HepG2 (cell line): ENCODE measurements around the gene MEX3A. TPM values are rescaled to one million over a fixed set of nuclear protein-coding genes. Genes with fewer than 3 reads are reported as not detected.

Experiments used
- BRD4 ChIP-seq: sonication (generic); formaldehyde crosslinking; IDR thresholded peaks from 2 replicates; pipeline ENCODE4 v1.4.0; 2020; ENCODE audit warnings: missing genetic modification reagents
- ESRRA ChIP-seq: sonication (generic); formaldehyde crosslinking; IDR thresholded peaks from 2 replicates; pipeline ENCODE4 v1.5.1; 2020; ENCODE audit warnings: mild to moderate bottlenecking, low read depth, missing genetic modification reagents
- FLYWCH1 ChIP-seq: sonication (generic); formaldehyde crosslinking; IDR thresholded peaks from 2 replicates; pipeline ENCODE4 v1.8.1; 2023; ENCODE audit warnings: mild to moderate bottlenecking, missing genetic modification reagents
- FOXM1 ChIP-seq: sonication (generic); formaldehyde crosslinking; IDR thresholded peaks from 2 replicates; pipeline ENCODE4 v1.5.0; 2020; ENCODE audit warnings: missing genetic modification reagents
- GPN1 ChIP-seq: sonication (generic); formaldehyde crosslinking; IDR thresholded peaks from 2 replicates; pipeline ENCODE4 v1.5.1; 2020; ENCODE audit warnings: missing genetic modification reagents, borderline replicate concordance
- HIVEP1 ChIP-seq: sonication (generic); formaldehyde crosslinking; IDR thresholded peaks from 2 replicates; pipeline ENCODE4 v1.4.0; 2020; ENCODE audit warnings: mild to moderate bottlenecking, missing genetic modification reagents
- ISL2 ChIP-seq: sonication (generic); formaldehyde crosslinking; IDR thresholded peaks from 2 replicates; pipeline ENCODE4 v1.5.0; 2020; ENCODE audit warnings: missing genetic modification reagents
- PAF1 ChIP-seq: IDR thresholded peaks from 2 replicates; pipeline ENCODE4 v1.6.1; 2016; ENCODE audit warnings: missing genetic modification reagents, missing compliant biosample characterization
- POLR2A ChIP-seq, 2 experiments: IDR thresholded peaks; 2 replicates each; pipeline ENCODE4 v1.6.1; 2011; ENCODE audit warnings: low read depth in 2 of 2, low read length in 2 of 2, mild to moderate bottlenecking in 1 of 2, moderate library complexity in 1 of 2; ENCODE audit not compliant: insufficient read depth in 1 of 2
- PTBP1 ChIP-seq: fragments of 200-400 bp; formaldehyde crosslinking; IDR thresholded peaks from 2 replicates; pipeline ENCODE4 v1.6.1; 2018; ENCODE audit warnings: low read length, low read depth; ENCODE audit not compliant: poor library complexity, severe bottlenecking
- RAD21 ChIP-seq: fragments of 450-650 bp; formaldehyde crosslinking; IDR thresholded peaks from 2 replicates; pipeline ENCODE4 v1.5.0; 2020; ENCODE audit warnings: mild to moderate bottlenecking
- REPIN1 ChIP-seq: sonication (generic); formaldehyde crosslinking; IDR thresholded peaks from 2 replicates; pipeline ENCODE4 v1.8.0; 2022; ENCODE audit warnings: missing genetic modification reagents, low read depth, mild to moderate bottlenecking, borderline replicate concordance
- SETDB1 ChIP-seq: sonication (generic); formaldehyde crosslinking; IDR thresholded peaks from 2 replicates; pipeline ENCODE4 v1.5.1; 2020; ENCODE audit warnings: missing genetic modification reagents, mild to moderate bottlenecking, borderline replicate concordance
- SMAD1 ChIP-seq: sonication (generic); formaldehyde crosslinking; IDR thresholded peaks from 2 replicates; pipeline ENCODE4 v1.4.0; 2020; ENCODE audit warnings: missing genetic modification reagents, low read depth, mild to moderate bottlenecking, borderline replicate concordance
- SRSF4 ChIP-seq: fragments of 200-400 bp; formaldehyde crosslinking; IDR thresholded peaks from one replicate; pipeline ENCODE4 v1.6.1; 2018; ENCODE audit warnings: mild to moderate bottlenecking, low read depth, low read length, moderate library complexity; ENCODE audit not compliant: poor library complexity, severe bottlenecking
- TRIM24 ChIP-seq: sonication (generic); formaldehyde crosslinking; IDR thresholded peaks from 2 replicates; pipeline ENCODE4 v1.8.0; 2022; ENCODE audit warnings: mild to moderate bottlenecking, missing genetic modification reagents
- ZKSCAN1 ChIP-seq: fragments of 150-350 bp; IDR thresholded peaks from 2 replicates; pipeline ENCODE4 v1.6.1; 2014; ENCODE audit warnings: low read length
- ZNF24 ChIP-seq: fragments of 450-650 bp; IDR thresholded peaks from 2 replicates; pipeline ENCODE4 v1.6.1; 2017; ENCODE audit warnings: antibody characterized with exemption, mild to moderate bottlenecking
- ZNF251 ChIP-seq: sonication (generic); formaldehyde crosslinking; IDR thresholded peaks from 2 replicates; pipeline ENCODE4 v1.9.0; 2021; ENCODE audit warnings: mild to moderate bottlenecking, missing genetic modification reagents
- ZNF264 ChIP-seq: sonication (generic); formaldehyde crosslinking; IDR thresholded peaks from 2 replicates; pipeline ENCODE4 v1.4.0; 2020; ENCODE audit warnings: missing genetic modification reagents
- ZNF317 ChIP-seq: sonication (generic); formaldehyde crosslinking; IDR thresholded peaks from 2 replicates; pipeline ENCODE4 v1.5.0; 2020; ENCODE audit warnings: mild to moderate bottlenecking, missing genetic modification reagents
- ZNF547 ChIP-seq: sonication (generic); formaldehyde crosslinking; IDR thresholded peaks from 2 replicates; pipeline ENCODE4 v1.5.1; 2020; ENCODE audit warnings: mild to moderate bottlenecking, missing genetic modification reagents
- ZNF572 ChIP-seq: sonication (generic); formaldehyde crosslinking; IDR thresholded peaks from 2 replicates; pipeline ENCODE4 v1.5.1; 2020; ENCODE audit warnings: mild to moderate bottlenecking, missing genetic modification reagents
- ZNF598 ChIP-seq: sonication (generic); formaldehyde crosslinking; IDR thresholded peaks from 2 replicates; pipeline ENCODE4 v1.5.1; 2020; ENCODE audit warnings: mild to moderate bottlenecking, missing genetic modification reagents, borderline replicate concordance
- ZNF709 ChIP-seq: sonication (generic); formaldehyde crosslinking; IDR thresholded peaks from 2 replicates; pipeline ENCODE4 v1.5.0; 2020; ENCODE audit warnings: mild to moderate bottlenecking, missing genetic modification reagents
- ZNF841 ChIP-seq: sonication (generic); formaldehyde crosslinking; IDR thresholded peaks from 2 replicates; pipeline ENCODE4 v1.8.1; 2023; ENCODE audit warnings: missing genetic modification reagents, borderline replicate concordance
- ZSCAN12 ChIP-seq: sonication (generic); formaldehyde crosslinking; IDR thresholded peaks from 2 replicates; pipeline ENCODE4 v1.9.0; 2021; ENCODE audit warnings: mild to moderate bottlenecking, missing genetic modification reagents
- polyA plus RNA-seq, 8 experiments: library from polyadenylated mRNA; depleted of rRNA in 3 of 8; stranded (reverse) in 7 of 8; unstranded in 1 of 8; fragments of >200 nt; fragmentation: Illumina TruSeq in 4 of 8; extraction: Trizol in 4 of 8; gene quantifications; 2 replicates each; pipeline versions ENCODE4 v1.2.1 to v1.2.3, GENCODE V29; 2011 to 2016; ENCODE audit warnings: low read depth in 4 of 8, missing spikeins in 1 of 8, mixed read lengths in 1 of 8; ENCODE audit not compliant: insufficient read depth in 1 of 8
- total RNA-seq, 5 experiments: library from RNA; depleted of rRNA; stranded (reverse); fragments of >200 nt; fragmentation: Illumina TruSeq; extraction: Trizol; gene quantifications; 2 replicates each; pipeline ENCODE4 v1.2.3, GENCODE V29; 2016; ENCODE audit warnings: low read depth in 1 of 5
- TF ChIP-seq, protein P1 (sequence below): conservative IDR thresholded peaks from 2 replicates; pipeline ENCODE4 v1.6.1; 2018; ENCODE audit warnings: missing genetic modification reagents
- TF ChIP-seq, protein P2 (sequence below): sonication (generic); formaldehyde crosslinking; IDR thresholded peaks from 2 replicates; pipeline ENCODE4 v1.8.1; 2023; ENCODE audit warnings: mild to moderate bottlenecking, moderate library complexity, missing genetic modification reagents
- TF ChIP-seq, protein P3 (sequence below): sonication (generic); formaldehyde crosslinking; IDR thresholded peaks from 2 replicates; pipeline ENCODE4 v1.4.0; 2020; ENCODE audit warnings: missing genetic modification reagents

Gene MEX3A
- total and polyA plus RNA-seq, 2 of the 13 experiments (the other 11 are each of a cell fraction or from before 2014, with no cell fraction given): 7.6 to 9.1 TPM

DNA sequence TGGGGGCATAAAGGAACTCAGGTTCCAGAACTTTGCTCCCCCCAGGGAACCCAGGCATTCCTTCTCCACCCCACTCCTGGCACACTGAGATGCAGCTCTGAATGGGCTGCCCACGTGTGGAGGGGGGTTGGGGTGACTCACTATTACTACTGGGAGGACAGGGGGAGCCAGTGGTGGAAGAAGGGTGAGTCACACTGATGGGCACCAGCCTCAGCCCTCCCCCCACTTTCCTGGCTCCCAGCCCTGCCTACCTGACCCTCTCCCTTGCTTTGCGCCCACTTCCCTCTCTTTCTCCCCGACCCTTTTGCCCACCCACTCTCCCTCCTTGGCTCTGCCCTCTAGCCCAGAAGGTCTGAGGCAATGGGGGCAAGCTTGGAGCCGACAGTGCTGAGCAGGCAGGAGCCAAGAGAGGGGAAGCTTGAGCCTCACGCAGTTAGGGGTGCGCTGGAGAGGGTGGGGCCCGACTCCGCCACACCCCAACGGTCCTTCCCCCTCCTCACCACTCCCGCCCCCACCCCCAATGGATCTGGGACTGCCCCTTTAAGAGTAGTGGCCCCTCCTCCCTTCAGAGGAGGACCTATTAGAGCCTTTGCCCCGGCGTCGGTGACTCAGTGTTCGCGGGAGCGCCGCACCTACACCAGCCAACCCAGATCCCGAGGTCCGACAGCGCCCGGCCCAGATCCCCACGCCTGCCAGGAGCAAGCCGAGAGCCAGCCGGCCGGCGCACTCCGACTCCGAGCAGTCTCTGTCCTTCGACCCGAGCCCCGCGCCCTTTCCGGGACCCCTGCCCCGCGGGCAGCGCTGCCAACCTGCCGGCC is 32.0 kb upstream of the MEX3A start, which contains the start of gene LMNA (continued):
- TF ChIP-seq, protein P1, sequence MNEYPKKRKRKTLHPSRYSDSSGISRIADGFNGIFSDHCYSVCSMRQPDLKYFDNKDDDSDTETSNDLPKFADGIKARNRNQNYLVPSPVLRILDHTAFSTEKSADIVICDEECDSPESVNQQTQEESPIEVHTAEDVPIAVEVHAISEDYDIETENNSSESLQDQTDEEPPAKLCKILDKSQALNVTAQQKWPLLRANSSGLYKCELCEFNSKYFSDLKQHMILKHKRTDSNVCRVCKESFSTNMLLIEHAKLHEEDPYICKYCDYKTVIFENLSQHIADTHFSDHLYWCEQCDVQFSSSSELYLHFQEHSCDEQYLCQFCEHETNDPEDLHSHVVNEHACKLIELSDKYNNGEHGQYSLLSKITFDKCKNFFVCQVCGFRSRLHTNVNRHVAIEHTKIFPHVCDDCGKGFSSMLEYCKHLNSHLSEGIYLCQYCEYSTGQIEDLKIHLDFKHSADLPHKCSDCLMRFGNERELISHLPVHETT (CRISPR knock-in tag): peak; percentile 28; the same call in 1 of the 2 replicates
- no peak for TF ChIP-seq ZNF709 (CRISPR knock-in tag)
- no peak for TF ChIP-seq PAF1
- TF ChIP-seq ZSCAN12 (CRISPR knock-in tag): no peak
- TF ChIP-seq ZNF317 (CRISPR knock-in tag): 0 out of 2 replicates have a peak, but pooled peaks have one; percentile 34
- no peak for TF ChIP-seq ISL2 (CRISPR knock-in tag)
- peak in 1 of 2 experiments; percentile 90; a peak in 2 of 4 replicates for TF ChIP-seq POLR2A (IDR thresholded peaks at IDR 0.05; ENCODE audit: insufficient read depth in 1 of 2, low read depth in 2 of 2, low read length in 2 of 2)
- TF ChIP-seq SETDB1: no peak
- TF ChIP-seq ZNF264 (CRISPR knock-in tag): no peak
- TF ChIP-seq REPIN1: no peak
- TF ChIP-seq SMAD1 (CRISPR knock-in tag): 0 out of 2 replicates have a peak, but pooled peaks have one; percentile 59
- TF ChIP-seq ZNF572 (CRISPR knock-in tag): no peak
- TF ChIP-seq, protein P2, sequence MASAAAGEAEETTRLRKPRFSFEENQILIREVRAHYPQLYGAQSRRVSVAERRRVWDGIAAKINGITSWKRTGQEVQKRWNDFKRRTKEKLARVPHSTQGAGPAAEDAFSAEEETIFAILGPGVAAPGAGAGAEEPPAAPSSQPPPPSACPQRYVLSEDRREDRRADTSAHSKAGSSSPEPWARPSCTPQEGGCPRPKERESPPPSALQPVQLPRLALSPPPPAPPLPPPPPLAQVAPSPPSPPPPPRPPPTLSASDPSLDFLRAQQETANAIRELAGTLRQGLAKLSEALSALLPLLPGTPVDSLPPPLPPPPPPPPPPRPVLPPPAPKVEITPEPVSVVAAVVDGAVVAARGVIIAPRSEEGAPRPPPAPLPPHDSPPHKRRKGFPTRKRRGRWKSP (CRISPR knock-in tag): peak; percentile 77; the same call in 1 of the 2 replicates
- no peak for TF ChIP-seq ZKSCAN1
- no peak for TF ChIP-seq GPN1 (CRISPR knock-in tag)
- TF ChIP-seq FLYWCH1: no peak
- TF ChIP-seq ZNF598: peak; percentile 54; the same call in 1 of the 2 replicates
- no peak for TF ChIP-seq BRD4
- TF ChIP-seq ZNF24: no peak
- no peak; the same call in 1 of the 2 replicates for TF ChIP-seq HIVEP1 (CRISPR knock-in tag)
- TF ChIP-seq ZNF251 (CRISPR knock-in tag): no peak
- TF ChIP-seq, protein P3, sequence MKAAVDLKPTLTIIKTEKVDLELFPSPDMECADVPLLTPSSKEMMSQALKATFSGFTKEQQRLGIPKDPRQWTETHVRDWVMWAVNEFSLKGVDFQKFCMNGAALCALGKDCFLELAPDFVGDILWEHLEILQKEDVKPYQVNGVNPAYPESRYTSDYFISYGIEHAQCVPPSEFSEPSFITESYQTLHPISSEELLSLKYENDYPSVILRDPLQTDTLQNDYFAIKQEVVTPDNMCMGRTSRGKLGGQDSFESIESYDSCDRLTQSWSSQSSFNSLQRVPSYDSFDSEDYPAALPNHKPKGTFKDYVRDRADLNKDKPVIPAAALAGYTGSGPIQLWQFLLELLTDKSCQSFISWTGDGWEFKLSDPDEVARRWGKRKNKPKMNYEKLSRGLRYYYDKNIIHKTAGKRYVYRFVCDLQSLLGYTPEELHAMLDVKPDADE (CRISPR knock-in tag): no peak; the same call in 1 of the 2 replicates
- TF ChIP-seq PTBP1: no peak
- no peak for TF ChIP-seq ESRRA (CRISPR knock-in tag)
- no peak for TF ChIP-seq FOXM1 (CRISPR knock-in tag)
- no peak for TF ChIP-seq TRIM24
- no peak for TF ChIP-seq ZNF841 (CRISPR knock-in tag)
- no peak for TF ChIP-seq SRSF4
- TF ChIP-seq ZNF547 (CRISPR knock-in tag): no peak
- no peak for TF ChIP-seq RAD21
